Spleen (tissue), 11 donors: ENCODE measurements around the gene SMIM35. TPM values are rescaled to one million over a fixed set of nuclear protein-coding genes. Genes with fewer than 3 reads are reported as not detected.

Source experiments
- DNase-seq: peaks from one replicate; pipeline ENCODE4 v3.0.0-alpha.2; 2020
- H3K27ac ChIP-seq, 8 donors: fragments of 200-600 bp; sonication (generic) in 7 of 8; 1 replicate in 4 of 8; 2 replicates in 4 of 8; pipeline versions ENCODE4 v1.5.0 to v1.8.0; 2016 to 2021; ENCODE audit warnings: inconsistent platforms in 4 of 8, mild to moderate bottlenecking in 4 of 8, moderate library complexity in 1 of 8
- H3K27me3 ChIP-seq, 7 donors: fragments of 200-600 bp; sonication (generic) in 6 of 7; replicated peaks in 1 of 7; 1 replicate in 4 of 7; 2 replicates in 3 of 7; pipeline versions ENCODE4 v1.5.0 to v1.8.0; 2016 to 2021; ENCODE audit warnings: inconsistent platforms in 3 of 7, mild to moderate bottlenecking in 1 of 7
- H3K36me3 ChIP-seq, 6 donors: fragments of 200-600 bp; sonication (generic) in 5 of 6; 1 replicate in 4 of 6; 2 replicates in 2 of 6; pipeline versions ENCODE4 v1.5.0 to v1.8.0; 2016 to 2021; ENCODE audit warnings: inconsistent platforms in 2 of 6
- H3K4me1 ChIP-seq, 6 donors: fragments of 200-600 bp; sonication (generic) in 5 of 6; 1 replicate in 3 of 6; 2 replicates in 3 of 6; pipeline versions ENCODE4 v1.5.0 to v1.8.0; 2016 to 2021; ENCODE audit warnings: inconsistent platforms in 3 of 6
- H3K4me3 ChIP-seq, 8 donors: fragments of 200-600 bp; sonication (generic) in 7 of 8; 1 replicate in 4 of 8; 2 replicates in 4 of 8; pipeline versions ENCODE4 v1.5.0 to v1.8.0; 2016 to 2021; ENCODE audit warnings: inconsistent platforms in 4 of 8, mild to moderate bottlenecking in 4 of 8, moderate library complexity in 2 of 8
- H3K9me3 ChIP-seq, 8 donors: fragments of 200-600 bp; sonication (generic) in 7 of 8; 1 replicate in 4 of 8; 2 replicates in 4 of 8; pipeline versions ENCODE4 v1.5.0 to v1.8.0; 2016 to 2021; ENCODE audit warnings: inconsistent platforms in 4 of 8
- CTCF ChIP-seq, 11 experiments: fragments of 200-600 bp in 7 of 11; fragments of 450-650 bp in 4 of 11; sonication (generic) in 4 of 11; IDR thresholded peaks in 8 of 11; conservative IDR thresholded peaks in 3 of 11; 1 replicate in 7 of 11; 2 replicates in 4 of 11; pipeline versions ENCODE4 v1.4.0 to v1.8.0; 2016 to 2021; ENCODE audit warnings: antibody characterized with exemption in 11 of 11, inconsistent platforms in 4 of 11, mild to moderate bottlenecking in 1 of 11
- POLR2A ChIP-seq, 3 donors: fragments of 450-650 bp; IDR thresholded peaks; one replicate each; pipeline ENCODE4 v1.5.1; 2017; ENCODE audit warnings: antibody characterized with exemption in 3 of 3, mild to moderate bottlenecking in 1 of 3
- POLR2AphosphoS5 ChIP-seq, 3 donors: sonication (generic); formaldehyde crosslinking; IDR thresholded peaks; one replicate each; pipeline ENCODE4 v1.5.1; 2017; ENCODE audit warnings: antibody characterized with exemption in 3 of 3
- WGBS, 5 donors: extraction: QIAGEN DNeasy Blood & Tissue Kit in 3 of 5; methylation state at CpG; one replicate each; pipeline versions ENCODE4 v1.1.5 to v1.1.7; 2013 to 2018; 5-methylcytosine and 5-hydroxymethylcytosine counted together
- intact Hi-C: fragments of 100-400 bp; cut with DNase I; formaldehyde crosslinking; loops from one replicate; pipeline ENCODE4 v1.15.0; 2023; ENCODE audit warnings: low total_unique reads
- polyA plus RNA-seq, 3 donors: library from polyadenylated mRNA; stranded (reverse); fragments of 200-250 nt; gene quantifications; one replicate each; pipeline ENCODE4 v1.2.1, GENCODE V29; 2013
- total RNA-seq, 7 donors: library from RNA; depleted of rRNA in 3 of 7; stranded (reverse); fragments of >200 nt in 3 of 7; fragmentation: NEBNext Ultra II Directional in 4 of 7; extraction: Animal tissue kit (Norgen Biotek cat#: 25700) in 4 of 7; gene quantifications; one replicate each; pipeline versions ENCODE4 v1.1.0 to v1.2.1, GENCODE V29; 2016 to 2021
- donor health status: healthy with polysubstance abuse.
- donor health status: DM: no; HTN: no; CAD: no; lungs with moderate emphysema.
- donor health status: DM: no; HTN: no; CAD: no.
- donor health status: Bipolar disorder and iron deficiency.
- donor health status: healthy.
- donor health status: DM: no; HTN: no; CAD: no.
- donor health status: DM: yes; HTN: yes; CAD: no.

Gene SMIM35
- total and polyA plus RNA-seq, 10 donors, result 0.16 to 1.3 (median 0.39) TPM

GRCh38 chr11:118051611-118052461, 34.9 kb downstream of the SMIM35 start:
- 71 to 76% (median 74%) methylated on average over 16 of the region's 16 CpGs for WGBS, 5 donors
- no peak for DNase-seq
- intact Hi-C loops, result loop anchor here (5.0 to 10.0 kb wide), 3 partner anchors 207 to 625 kb away; no protein-coding TSS in a partner anchor

GRCh38 chr11:118051136-118051610, 35.6 kb downstream of the SMIM35 start:
- no peaks in the 10 kb centered on the region for H3K27me3 ChIP-seq
- no peak for DNase-seq
- H3K4me3 ChIP-seq, result no peak overlapping the region
- WGBS, 5 donors, result 59 to 76% (median 74%) methylated on average over 7 of the region's 7 CpGs
- peaks cover 4 to 58% (median 41%) of the 10 kb centered on the region in 6 donors for H3K4me1 ChIP-seq
- H3K9me3 ChIP-seq, result no peaks in the 10 kb centered on the region
- no peaks in the 10 kb centered on the region for H3K36me3 ChIP-seq
- peak overlapping the region in 7 of 8 donors; percentile 21 to 81 (median 60) for H3K27ac ChIP-seq
- intact Hi-C loops, result loop anchor here (5.0 to 10.0 kb wide), 3 partner anchors 206 to 624 kb away; no protein-coding TSS in a partner anchor
- TF ChIP-seq POLR2A (IDR thresholded peaks at IDR 0.05), result no peak
- TF ChIP-seq POLR2AphosphoS5 (IDR thresholded peaks at IDR 0.05), result no peak
- no peak for TF ChIP-seq CTCF (IDR thresholded peaks at IDR 0.05 in 8 of 11, conservative IDR thresholded peaks at IDR 0.05 in 3 of 11)

More at GRCh38 chr11:118051611-118052461, 34.9 kb downstream of the SMIM35 start:
- H3K9me3 ChIP-seq, result no peaks in the 10 kb centered on the region
- peak in 1 of 3 donors; percentile 63 for TF ChIP-seq POLR2AphosphoS5 (IDR thresholded peaks at IDR 0.05)
- no peak for TF ChIP-seq POLR2A (IDR thresholded peaks at IDR 0.05)
- no peaks in the 10 kb centered on the region for H3K27me3 ChIP-seq
- no peak overlapping the region for H3K4me3 ChIP-seq
- H3K27ac ChIP-seq, result peak overlapping the region in 6 of 8 donors; percentile 4 to 81 (median 64)
- H3K36me3 ChIP-seq, result no peaks in the 10 kb centered on the region
- peaks cover 4 to 51% (median 38%) of the 10 kb centered on the region in 6 donors for H3K4me1 ChIP-seq

GRCh38 chr11:118050208-118050891, 36.4 kb downstream of the SMIM35 start:
- TF ChIP-seq CTCF (IDR thresholded peaks at IDR 0.05 in 8 of 11, conservative IDR thresholded peaks at IDR 0.05 in 3 of 11) (no peak), POLR2AphosphoS5 (IDR thresholded peaks at IDR 0.05) (no peak), POLR2A (IDR thresholded peaks at IDR 0.05) (no peak)
- Histone ChIP-seq H3K4me1 (peaks cover 4 to 66% (median 43%) of the 10 kb centered on the region in 6 donors), H3K9me3 (no peaks in the 10 kb centered on the region), H3K27me3 (no peaks in the 10 kb centered on the region), H3K4me3 (no peak overlapping the region), H3K36me3 (no peaks in the 10 kb centered on the region), H3K27ac (peak overlapping the region in 5 of 8 donors; percentile 43 to 81 (median 67))
- intact Hi-C loops, result loop anchor here (5.0 to 10.0 kb wide), 3 partner anchors 206 to 623 kb away; no protein-coding TSS in a partner anchor
- WGBS, 5 donors, result 88 to 95% (median 89%) methylated on average over 7 of the region's 7 CpGs
- no peak for DNase-seq

- H3K4me1 ChIP-seq, result peaks cover 4 to 69% (median 43%) of the 10 kb centered on the region in 6 donors
- H3K36me3 ChIP-seq, result no peaks in the 10 kb centered on the region
- no peak for DNase-seq
- H3K4me3 ChIP-seq, result no peak overlapping the region
- no peaks in the 10 kb centered on the region for H3K9me3 ChIP-seq
- peak overlapping the region in 3 of 8 donors; percentile 67 to 81 (median 69) for H3K27ac ChIP-seq
- no peaks in the 10 kb centered on the region for H3K27me3 ChIP-seq
- 89 to 96% (median 93%) methylated on average over 6 of the region's 6 CpGs for WGBS, 5 donors
- intact Hi-C loops, result loop anchor here (5.0 to 10.0 kb wide), 4 partner anchors 97 to 622 kb away; no protein-coding TSS in a partner anchor
- TF ChIP-seq POLR2AphosphoS5 (IDR thresholded peaks at IDR 0.05), result no peak
- no peak for TF ChIP-seq POLR2A (IDR thresholded peaks at IDR 0.05)
- TF ChIP-seq CTCF (IDR thresholded peaks at IDR 0.05 in 8 of 11, conservative IDR thresholded peaks at IDR 0.05 in 3 of 11), result no peak
These were observed 37.0 kb downstream of the SMIM35 start for GRCh38 chr11:118049771-118050170.
